Islet precursor cell (in vitro differentiated cells): ENCODE results near the gene AK3.
"Not testable (repeated sequence)": the region's sequence is repeated elsewhere in the genome, so short reads cannot be mapped to it uniquely, and the experiment has no call there.

Source experiments
- DNase-seq: peaks from one replicate; pipeline ENCODE4 v3.0.0-alpha.2; 2018

AK3 gene

DNA sequence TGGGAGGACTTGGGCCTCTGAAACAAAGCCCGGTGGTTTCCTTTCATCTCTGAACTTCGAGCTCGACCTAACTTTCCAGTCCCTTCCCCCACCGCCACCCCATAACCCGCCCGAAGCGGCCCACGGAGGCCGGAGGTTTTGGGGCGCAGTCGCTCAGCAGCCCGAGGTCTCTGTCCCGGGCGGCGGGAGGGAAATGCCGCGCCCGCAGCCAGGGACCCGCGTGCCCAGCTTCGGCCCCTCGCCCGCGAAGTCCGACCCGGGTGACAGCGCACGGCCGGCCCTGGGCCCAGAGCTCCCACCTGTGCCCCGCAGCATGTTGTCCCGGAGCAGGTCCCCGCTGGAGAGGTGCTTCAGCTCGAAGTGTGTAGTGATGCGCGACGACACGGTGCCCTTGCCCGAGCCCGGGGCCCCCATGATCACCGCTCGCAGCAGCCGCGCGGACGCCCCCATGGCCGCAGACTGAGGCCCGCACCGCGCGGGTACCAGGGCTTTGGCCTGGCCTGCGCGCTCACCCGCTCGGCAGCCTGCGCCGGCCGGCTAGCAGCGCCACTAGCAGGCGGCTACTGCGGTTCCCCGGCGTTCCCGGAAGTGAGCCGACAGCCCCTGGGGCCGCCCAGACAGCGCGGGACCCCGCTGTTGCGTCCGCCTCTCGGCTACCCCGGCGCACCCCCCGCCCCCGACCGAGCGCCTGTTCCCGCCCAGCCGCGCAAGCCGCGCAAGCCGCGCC, at the start of gene AK3:
Gene AK3 (minus strand): TSS at position 565 of the 727 bp plus-strand sequence. CDS start 115 bp downstream, at position 450.
- peak; percentile 94 for DNase-seq

DNA sequence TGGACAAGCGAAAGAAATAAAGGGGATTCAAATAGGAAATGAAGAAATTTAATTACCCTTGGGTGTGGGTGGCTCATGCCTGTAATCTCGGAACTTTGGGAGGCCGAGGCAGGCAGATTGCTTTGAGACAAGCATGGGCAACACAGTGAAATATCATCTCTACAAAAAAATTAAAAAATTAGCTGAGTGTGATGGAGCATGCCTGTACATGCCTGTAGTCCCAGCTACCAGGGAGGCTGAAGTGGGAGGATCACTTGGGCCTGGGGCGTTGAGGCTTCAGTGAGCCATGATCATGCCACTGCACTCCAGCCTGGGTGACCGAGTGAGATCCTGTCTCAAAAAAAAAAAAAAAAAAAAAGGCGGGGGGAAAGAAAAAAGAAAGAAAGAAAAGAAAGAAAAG, 47.7 kb upstream of the AK3 start:
- no peak for DNase-seq

DNA sequence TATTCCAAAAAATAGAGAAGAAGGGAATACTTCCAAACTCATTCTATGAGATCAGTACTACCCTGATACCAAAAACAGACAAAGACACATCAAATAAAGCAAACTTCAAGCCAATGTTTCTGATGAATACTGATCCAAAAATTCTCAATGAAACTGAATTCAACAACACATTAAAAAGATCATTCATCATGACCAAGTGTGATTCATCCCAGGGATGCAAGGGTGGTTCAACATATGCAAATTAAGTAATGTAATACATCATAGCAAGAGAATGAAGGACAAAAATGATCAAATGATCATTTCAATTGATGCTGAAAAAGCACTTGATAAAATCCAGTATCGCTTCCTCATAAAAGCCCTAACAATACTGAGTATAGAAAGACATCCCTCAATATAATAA, 46.9 kb upstream of the AK3 start:
- no peak for DNase-seq

DNA sequence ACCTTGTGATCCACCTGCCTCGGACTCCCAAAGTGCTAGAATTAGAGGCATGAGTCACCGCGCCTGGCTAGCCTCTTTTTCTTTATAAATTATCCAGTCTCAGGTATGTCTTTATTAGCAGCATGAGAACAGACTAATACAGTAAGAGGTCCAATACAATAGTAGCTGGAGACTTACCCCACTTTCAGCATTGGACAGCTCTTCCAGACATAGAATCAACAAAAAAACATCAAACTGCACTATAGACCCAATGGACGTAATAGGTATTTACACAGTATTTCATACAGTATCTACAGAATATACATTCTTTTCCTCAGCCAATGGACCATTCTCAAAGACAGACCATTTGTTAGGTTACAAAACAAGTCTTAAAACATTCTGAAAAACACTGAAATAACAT, 45.6 kb upstream of the AK3 start:
- no peak for DNase-seq

DNA sequence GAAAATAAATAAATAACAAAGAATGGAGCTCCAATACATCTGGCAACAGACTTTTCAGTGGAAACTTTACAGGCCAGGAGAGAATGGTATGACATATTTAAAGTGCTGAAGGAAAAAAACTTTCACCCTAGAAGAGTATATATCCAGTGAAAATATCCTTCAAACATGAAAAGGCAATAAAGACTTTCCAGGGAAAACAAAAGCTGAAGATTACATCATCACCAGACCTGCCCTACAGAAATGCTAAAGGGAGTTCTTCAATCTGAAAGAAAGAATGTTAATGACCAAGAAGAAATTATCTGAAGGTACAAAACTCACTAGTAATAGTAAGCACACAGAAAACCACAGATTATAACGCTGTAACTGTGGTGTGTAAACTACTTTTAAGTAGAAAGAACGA, 43.4 kb upstream of the AK3 start:
- DNase-seq: no peak

DNA sequence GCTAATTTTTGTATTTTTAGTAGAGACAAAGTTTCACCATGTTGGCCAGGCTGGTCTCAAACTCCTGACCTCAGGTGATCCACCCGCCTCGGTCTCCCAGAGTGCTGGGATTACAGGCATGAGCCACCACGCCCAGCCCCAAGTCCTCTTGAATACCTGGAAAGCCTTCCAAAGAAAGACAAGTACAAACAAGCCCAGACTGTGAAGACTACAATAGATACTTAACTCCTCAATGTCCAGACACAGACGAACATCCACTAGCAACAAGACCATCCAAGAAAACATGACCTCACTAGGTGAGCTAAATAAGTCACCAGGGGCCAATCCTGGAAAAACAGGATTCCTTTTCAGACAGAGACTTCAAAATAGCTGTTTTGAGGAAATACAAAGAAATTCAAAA, 42.2 kb upstream of the AK3 start:
- not testable (repeated sequence) for DNase-seq

DNA sequence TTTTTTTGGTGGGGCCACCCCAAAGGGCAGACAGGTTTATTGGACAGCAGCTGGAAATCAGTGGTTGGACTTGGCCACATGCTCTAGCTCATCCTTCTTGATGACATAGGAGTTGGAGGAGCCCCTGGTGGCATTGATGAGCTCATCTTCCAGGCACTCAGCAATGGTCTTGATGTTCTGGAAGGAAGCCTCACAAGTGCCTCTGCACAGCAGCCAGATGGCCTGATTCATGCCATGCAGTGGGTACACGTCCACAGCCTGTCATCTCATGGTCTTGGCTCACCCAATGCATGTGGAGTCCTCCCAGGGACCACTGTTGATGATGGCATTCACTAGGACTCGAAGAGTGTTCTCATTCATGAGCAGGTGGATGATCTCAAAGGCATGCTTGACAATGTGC, 40.4 kb upstream of the AK3 start:
- peak; percentile 57 for DNase-seq

DNA sequence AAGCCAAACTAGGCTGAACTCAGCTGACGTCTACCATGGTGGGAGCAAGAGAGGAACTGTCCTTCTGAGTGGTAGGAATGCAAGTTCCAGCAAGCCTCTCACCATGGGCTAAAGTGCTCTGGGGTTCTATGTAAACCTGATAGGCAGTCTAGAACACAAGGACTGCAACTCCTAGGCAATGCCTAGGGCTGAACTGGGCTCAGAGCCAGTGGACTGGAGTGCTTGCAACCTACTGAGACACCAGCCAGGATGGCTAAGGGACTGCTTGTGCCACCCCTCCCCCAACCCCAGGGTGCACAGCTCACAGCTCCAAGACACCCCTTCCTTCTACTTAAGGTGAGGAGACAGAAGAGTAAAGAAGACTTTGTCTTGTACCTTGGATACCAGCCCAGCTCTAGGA, 39.6 kb upstream of the AK3 start:
- no peak for DNase-seq

DNA sequence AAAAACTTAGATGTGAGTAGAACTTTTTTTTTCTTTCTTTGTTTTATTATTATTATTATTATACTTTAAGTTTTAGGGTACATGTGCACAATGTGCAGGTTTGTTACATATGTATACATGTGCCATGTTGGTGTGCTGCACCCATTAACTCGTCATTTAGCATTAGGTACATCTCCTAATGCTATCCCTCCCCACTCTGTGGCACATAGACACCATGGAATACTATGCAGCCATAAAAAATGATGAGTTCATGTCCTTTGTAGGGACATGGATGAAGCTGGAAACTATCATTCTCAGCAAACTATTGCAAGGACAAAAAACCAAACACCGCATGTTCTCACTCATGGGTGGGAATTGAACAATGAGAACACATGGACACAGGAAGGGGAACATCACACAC, 34.0 kb upstream of the AK3 start:
- DNase-seq: not testable (repeated sequence)

DNA sequence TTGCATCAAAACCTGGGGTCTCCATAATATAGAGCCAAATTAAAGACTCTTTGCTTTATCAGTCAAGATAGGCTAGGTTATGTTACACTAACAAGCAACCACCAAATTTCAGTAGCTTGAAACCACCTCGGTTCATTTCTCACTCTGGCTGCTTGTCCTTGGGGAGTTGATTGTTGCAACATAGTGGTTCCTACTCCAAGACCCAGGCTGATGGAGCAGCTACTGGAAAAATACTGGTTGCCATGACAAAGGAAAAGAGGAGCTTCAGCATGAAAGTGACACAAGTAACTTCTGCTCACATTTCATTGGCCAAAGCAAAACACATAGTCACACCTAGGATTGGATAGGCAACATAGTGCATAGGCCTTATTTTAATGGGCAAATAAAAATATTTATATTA, 33.2 kb upstream of the AK3 start:
- no peak for DNase-seq

DNA sequence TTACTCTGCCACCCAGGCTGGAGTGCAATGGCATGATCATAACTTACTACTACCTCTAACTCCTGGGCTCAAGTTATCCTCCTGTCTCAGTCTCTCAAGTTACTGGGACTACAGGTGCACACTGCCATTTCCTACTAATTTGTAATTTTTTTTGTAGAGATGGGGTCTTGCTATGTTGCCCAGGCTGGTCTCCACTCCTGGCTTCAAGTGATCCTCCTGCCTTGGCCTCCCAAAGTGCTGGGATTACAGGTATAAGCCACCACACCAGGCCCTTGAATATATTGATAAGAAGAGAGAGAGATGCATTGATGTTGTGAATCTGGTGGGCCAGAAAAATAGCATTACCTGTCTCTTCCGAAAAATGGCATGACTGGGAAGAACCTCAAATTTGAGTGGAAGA, 30.8 kb upstream of the AK3 start:
- DNase-seq: no peak

DNA sequence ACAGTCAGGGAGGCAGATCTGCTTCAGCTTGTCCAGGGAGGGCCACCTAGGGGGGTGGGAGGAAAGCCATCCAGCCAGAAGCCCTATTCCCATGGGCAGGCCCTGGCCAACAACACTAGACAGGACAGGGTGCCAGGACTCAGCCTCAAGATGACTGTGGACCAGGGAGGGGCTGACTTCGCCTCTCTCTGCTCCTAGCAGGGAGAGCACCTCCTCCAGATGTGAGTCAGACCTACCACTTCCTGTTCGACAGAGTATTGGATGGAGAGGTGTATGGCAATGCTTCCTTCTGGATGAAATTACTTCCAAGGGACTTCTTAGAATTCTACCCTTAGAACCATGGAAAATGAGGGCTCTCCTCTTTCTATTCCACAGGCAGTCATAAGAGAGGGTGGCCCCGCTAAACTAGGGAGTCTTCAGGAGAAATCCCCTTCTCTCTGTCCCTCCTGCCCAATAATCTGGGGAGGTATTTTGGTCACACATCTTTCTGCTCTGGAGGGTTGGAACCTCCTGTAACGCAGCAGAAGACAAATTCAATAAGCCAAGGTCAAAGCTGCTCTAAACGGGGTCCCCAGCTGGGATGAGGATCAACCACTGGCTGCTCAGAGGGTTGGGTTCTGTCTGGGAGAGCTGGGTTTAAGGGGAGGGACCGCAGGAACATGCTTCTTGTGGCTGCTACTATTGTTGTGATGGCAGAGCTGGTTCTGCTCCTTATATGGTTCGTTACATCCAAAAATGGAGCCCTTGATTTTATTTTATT, 28.5 kb upstream of the AK3 start:
- no peak for DNase-seq

DNA sequence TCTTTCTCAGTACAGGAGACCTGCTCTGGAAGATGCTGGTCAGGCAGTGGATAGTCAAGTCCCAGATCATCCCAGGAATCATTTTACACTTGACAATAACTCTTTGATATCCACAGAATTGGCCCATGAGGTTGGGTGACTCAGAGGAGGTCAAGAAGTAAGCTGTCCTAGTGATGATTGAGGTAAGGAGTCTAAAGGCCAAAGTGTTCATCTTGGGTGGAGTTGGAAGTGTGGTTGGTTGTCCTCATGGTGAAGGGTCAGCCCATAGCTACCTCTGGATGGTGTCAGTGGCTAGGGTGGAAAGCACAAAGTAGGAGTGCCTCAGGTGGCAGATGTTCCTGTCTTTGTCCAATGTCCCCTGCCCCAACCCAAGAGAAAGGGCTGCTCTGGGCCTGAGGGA, 27.7 kb upstream of the AK3 start:
- no peak for DNase-seq

DNA sequence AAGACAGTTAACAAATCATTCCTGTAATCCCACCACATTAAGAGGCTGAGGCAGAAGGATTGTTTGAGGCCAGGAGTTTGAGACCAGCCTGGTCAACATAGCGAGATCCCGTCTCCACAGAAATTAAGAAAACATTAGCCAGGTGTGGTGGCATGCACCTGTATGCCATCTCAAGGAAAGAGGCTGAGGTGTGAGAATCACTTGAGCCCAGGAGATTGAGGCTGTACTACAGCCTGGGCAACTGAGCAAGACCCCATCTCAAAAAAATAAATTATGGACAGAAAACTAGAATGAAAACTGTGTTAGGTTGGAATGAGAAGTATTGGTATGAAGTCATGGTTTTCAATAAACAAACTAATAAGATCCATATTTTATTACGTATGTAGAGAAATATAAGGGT, 23.0 kb upstream of the AK3 start:
- no peak for DNase-seq

DNA sequence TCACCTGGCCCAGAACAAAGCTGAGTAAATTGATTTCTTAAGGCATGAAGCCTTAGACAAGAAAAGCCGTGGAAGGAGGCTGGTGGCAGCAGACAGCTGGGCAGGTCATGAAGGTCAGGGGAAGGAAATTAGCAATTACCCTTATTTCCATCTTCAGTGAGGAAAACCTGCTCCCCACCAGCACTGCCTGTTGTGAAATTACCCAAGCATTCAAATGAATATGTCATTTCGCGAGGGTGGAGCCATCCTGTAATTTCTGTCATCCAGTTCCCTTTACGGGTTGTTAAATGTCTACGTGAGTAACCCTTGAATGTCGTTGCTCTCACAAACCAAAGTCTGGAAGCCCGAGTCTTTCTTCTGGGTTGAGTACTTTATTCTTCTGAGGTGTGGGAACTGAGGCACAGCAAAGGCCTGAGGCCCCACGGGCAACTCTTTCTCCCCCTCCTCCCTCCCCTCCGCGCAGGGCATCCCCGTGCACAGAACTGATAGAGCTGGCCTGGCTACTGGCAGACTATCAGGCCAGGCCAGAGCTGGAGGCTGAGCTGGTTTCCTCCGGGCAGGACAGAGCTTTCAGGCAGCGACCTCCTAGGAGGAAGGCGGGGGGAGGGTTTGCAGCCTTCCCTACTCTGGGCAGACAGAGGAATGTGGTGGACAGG, 22.0 kb upstream of the AK3 start:
- DNase-seq: peak; percentile 96

DNA sequence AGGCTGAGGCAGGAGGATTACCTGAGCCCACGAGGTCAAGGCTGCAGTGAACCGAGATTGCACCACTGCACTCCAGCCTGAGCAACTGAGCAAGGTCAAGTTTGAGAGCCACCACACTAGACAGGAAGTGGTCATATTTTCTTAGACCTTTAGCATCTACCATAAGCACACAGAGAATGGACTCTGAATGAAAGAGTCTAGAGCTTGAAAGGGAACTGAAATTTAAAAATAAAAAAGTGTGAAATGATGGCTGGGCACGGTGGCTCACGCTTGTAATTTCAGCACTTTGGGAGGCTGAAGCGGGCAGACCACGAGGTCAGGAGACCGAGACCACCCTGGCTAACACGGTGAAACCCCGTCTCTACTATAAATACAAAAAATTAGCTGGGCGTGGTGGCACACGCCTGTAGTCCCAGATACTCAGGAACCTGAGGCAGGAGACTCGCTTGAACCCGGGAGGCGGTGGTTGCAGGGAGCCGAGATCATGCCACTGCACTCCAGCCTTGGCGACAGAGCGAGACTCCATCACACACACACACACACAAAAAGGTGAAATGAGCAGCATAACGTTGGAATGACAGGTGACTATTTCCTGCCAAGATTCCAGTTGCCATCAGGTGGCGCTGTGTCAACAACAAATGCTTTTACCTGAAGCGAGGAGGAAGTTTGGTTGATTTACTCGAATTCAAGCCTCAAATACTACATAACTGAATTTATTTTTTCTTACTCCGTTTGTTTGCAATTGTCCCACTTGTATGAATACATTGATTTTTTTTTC, 21.3 kb upstream of the AK3 start:
- DNase-seq: peak; percentile 82

DNA sequence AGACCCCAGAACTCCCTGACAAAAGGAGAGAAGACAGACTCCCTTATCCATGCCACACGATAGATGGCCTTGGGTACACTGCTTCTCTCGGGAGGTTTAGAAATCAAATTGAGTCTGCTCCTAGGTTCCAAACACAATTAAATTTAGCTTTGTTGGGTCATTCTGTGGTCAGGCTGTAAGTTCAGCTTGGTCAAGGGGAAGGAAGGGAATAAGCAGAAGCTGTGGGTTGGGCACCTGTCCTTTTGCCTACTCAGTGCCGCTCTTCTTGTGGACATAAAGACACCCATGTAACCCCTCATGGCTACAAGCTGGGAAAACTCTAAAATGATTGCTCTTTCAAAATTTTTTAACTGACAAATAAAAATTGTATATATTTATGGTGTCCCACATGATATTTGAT, 19.1 kb upstream of the AK3 start:
- no peak for DNase-seq

DNA sequence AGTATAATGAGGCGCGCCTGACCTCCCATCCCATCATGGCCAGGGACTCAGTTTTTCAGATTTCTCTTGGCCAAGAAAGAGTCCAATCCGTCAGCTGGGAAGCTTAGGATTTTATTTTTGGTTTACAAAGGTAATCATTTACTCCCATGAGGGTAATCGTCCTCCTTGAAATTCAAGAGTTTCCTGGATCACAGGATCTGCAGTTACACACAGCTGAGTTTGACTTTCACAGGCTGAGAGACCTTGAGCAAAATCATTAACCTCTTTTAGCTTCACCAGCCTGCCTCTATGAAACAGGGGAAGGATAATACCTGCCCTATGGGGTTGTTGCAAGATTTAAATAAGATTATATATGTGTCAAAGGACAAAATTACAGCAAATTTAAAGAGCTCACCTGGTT, 15.4 kb upstream of the AK3 start:
- no peak for DNase-seq

DNA sequence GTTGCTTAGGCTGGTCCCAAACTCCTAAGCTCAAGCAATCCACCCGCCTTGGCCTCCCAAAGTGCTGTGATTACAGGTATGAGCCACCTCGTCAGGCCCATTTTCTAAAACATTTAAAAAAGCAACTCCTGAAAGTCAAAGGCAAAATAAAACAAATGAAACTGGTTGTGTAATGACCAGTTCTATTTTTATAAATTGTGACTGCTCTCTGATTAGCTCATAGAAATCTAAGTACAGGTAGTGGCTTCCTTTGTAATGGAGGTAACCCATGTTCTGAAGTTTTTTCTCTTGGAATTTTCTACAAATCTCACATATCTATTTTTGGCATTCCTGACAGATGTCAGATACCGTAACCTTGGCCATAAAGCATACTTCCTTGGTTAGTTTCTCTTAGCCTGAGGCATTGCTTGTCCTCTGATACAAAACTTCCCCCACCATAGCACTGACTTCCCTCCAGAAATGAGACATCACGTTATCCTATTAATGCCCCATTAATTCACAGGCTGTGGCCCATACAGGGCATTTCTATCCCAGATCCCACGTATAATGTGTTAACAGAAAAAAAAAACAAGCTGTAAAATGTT, 14.1 kb upstream of the AK3 start:
- no peak for DNase-seq

DNA sequence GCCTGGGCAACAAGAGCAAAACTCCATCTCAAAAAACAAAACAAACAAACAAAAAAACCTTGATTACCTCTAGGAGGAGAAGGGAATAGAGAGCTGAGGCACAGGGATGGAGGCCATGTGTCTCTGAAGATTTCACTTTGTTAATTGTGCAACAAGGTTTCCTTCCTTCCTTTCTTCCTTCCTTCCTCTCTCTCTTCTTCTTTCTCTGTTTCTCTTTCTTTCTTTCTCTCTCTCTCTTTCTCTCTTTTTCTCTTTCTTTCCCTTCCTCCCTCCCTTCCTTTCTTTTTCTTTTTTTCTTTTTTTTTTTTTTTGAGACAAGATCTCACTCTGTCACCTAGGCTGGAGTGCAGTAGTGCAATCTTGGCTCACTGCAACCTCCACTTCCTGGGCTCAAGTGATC, 13.5 kb upstream of the AK3 start:
- not testable (repeated sequence) for DNase-seq

DNA sequence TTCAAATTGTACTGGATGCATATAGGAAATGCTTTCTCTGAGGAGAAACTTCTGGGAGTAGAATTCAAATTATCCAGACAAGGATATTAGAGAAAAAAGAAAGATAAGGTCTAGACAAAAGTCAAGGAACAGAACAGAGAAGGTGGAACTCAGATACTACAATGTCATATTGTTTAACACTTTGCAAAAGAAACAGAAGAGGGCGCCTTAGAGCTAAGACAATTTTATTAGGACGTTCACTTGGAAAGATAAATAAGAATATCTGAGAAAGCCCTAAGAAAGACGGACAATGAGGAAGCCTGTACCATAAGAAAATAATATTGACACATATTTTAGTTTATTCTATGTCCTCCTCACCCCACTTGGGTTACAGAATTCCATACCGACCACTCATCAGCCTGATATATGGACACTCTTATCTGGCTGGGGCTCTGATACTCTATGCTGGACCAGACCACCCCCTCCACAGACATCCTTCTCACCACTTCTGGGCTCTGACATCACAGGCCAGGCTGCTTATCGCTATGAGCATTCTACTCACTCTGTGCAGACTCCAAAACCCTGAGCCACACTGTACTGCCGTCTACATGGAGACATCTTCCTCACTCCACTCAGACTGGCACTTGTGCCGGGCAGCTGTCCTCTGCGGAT, 9.1 kb upstream of the AK3 start:
- peak; percentile 76 for DNase-seq

DNA sequence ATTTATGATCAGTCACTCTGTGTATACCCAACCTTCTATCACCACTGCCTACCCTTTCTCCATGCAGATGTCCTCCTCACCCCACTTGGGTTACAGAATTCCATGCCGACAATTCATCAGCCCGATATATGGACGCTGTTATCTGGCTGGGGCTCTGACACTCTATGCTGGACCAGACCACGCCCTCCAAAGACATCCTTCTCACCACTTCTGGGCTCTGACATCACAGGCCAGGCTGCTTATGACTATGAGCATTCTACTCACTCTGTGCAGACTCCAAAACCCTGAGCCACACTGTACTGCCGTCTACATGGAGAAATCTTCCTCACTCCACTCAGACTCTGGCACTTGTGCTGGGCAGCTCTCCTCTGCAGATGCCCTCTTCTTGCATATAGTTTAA, 7.6 kb upstream of the AK3 start:
- DNase-seq: peak; percentile 55
